NCI-H187 (cell line): ENCODE data around the gene TSPAN5.
"Not testable (repeated sequence)": the region's sequence is repeated elsewhere in the genome, so short reads cannot be mapped to it uniquely, and the experiment has no call there.

Source experiments
- DNase-seq, 2 experiments: peaks; one replicate each; lab custom pipeline; 2025; lab: John Stamatoyannopoulos, UW

TSPAN5 gene

DNA sequence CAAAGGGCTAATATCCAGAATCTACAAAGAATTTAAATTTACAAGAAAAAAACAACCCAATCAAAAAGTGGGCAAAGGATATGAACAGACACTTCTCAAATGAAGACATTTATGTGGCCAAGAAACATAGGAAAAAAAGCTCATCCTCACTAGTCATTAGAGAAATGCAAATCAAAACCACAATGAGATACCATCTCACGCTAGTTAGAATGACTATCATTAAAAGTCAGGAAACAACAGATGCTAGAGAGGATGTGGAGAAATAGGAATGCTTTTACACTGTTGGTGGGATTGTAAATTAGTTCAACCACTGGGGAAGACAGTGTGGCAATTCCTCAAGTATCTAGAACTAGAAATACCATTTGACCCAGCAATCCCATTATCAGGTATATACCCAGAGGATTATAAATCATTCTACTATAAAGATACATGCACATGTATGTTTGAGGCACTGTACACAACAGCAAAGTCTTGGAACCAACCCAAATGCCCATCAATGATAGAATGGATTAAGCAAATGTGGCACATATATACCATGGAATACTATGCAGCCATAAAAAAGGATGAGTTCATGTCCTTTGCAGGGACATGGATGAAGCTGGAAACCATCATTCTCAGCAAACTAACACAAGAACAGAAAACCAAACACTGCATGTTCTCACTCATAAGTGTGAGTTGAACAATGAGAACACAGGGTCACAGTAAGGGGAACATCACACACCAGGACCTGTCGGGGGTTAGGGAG lies 197.1 kb downstream of the TSPAN5 start:
- DNase-seq: not testable (repeated sequence)

DNA sequence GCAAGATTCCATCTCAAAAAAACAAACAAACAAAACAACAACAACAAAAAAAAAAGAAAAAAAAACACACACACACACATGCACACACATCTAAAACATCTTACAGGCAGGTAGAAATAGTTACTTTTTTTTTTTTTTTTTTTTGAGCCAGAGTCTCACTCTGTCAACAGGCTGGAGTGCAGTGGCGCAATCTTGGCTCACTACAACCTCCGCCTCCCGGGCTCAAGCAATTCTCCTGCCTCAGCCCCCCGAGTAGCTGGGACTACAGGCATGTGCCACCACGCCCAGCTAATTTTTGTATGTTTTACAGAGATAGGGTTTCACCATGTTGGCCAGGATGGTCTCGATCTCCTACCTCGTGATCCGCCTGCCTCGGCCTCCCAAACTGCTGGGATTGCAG lies 201.0 kb downstream of the TSPAN5 start:
- DNase-seq: not testable (repeated sequence)

DNA sequence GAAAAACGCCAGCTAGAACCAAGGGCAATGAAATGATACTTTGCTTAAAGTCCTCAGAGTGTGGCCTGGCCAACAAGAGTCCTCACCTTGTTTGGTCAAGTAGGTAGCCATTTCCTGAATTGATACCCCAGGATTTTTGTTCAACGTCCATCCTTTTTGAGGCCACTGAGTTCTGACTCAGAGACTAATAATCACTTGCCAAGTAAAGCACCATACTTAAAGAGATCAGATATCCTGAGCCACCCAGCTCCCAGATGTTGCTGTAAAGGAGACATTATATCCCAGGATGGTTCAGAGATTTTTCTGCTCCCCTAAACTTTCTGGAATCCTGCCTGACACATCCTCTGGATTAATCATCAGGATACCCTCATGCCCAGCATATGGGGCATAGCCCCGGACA lies 206.3 kb downstream of the TSPAN5 start:
- DNase-seq: no peak

DNA sequence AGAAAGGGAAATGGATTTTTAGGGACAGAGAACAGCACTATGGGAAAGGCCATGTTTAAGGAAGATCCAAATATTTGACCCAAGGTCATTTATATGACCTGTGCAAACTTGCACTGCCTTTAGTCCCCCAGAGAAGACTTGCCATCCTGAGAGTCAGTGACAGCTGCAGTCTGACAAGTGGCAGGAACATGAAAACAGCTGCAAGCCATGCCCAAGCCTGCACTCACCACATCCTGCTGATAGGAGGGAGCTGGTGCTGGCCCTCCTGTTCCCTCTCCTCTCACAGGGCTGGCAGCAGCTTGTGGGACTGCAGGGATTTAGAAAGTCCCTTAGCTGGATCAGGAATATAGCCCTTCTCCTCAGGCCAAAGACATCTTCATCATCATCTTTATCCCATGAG lies 209.5 kb downstream of the TSPAN5 start:
- DNase-seq: no peak

DNA sequence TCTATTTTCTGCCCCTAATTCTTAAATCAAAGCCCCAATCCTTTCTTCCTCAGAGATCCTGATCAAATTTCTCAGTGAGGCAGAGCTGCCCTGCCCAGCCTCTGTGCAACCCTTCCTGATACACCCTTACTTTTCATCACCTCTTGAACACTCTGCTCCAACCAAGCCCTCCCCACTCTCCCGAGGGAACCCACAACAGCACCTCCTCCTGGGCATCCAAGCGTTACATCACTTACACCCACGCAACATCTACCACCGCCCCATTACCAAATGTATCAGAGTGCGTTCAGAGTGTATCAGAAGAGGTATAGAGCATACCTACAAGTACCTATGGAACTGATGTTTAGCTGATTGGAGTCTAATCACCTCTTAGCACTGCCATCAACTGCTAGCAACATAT lies 210.8 kb downstream of the TSPAN5 start:
- peak; percentile 62 to 69 for DNase-seq

DNA sequence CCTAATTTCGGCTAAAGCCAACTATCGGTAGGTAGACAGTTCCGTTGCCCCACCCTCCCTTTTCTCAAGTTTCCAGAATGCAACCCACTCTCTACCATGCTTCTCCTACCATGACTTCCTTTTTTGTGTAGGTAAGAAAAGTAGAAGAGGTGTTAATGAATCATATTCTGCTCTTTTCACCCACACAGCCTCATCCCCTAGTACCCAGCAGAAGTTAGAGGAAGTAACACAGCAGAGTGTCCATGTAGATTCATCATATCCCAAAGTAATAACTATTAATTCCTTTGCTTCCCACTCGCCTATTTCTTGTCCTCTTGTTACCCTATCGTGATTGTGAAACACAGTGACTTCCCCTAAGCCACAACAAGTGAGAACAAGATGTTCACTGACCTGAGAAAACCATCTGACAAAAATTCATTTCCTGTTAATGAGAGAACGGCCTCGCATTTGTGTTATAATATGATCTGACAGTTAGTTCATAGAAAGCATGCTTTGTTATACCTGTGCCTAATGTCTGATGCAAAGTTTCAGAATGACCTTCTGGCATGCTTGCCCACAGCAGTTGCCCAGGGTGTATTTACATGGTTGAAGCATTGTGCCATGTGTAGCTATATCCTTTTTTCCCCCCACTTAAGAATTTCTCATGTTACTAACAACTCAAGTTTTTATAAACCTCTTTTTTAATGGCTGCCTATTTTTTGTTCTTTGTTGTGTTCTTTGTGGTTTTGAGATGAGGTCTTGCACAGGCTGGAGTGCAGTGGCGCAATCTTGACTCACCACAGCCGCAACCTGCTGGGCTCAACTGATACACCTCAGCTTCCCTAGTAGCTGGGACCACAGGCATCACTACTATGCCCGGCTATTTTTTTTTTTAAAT lies 211.7 kb downstream of the TSPAN5 start:
- DNase-seq: no peak

DNA sequence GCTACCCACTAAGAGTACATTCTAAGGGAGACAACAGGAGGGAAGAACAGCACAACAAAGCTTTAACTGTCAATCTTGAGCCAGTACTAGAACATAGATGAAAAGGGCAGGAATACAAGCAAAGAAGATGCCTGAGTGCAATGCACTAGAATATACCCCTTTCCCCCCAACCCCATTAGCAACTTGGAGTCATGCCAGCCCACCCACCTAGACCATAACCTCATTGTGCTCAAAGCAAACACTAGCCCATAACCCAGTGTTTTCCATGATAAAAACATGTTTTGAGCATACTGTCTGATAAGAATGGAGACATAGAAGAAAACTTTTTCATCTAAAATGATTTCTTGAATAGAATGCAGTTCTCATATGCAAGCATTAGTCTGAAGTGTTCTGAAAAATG lies 214.0 kb downstream of the TSPAN5 start:
- DNase-seq: no peak

DNA sequence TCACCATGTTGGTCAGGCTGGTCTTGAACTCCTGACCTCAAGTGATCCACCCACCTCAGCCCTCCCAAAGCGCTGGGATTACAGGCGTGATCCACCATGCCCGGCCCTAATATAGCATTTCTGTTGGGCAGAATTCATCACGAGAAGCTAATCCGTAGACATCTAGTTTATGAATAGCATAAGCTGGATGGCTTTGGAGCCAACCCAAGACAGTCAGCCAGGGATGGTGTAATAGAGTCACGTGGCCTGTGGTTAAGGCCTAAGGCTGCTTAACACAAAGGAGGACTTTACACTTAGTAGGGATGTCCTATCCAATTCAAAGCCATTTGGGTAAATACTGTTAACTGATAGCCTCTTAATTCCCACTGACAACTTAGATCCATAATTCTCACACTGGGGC lies 223.6 kb downstream of the TSPAN5 start:
- DNase-seq: no peak

DNA sequence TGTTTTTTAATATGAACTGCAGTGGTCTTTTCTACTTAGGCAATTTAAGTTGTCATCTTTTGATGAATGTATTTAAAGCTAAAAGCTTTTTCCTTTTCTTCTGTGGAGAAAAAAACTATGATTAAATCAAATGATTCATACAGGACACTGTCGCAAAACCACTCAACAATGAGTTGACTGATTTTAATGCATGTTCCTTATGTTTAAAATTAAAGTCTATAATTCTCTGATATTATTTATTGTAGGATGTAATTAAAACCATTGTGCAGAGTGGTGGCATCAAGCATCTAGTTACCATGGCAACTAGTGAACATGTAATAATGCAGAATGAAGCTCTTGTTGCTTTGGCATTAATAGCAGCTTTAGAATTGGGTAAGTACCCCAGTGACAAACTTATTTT lies 224.7 kb downstream of the TSPAN5 start:
- no peak for DNase-seq

DNA sequence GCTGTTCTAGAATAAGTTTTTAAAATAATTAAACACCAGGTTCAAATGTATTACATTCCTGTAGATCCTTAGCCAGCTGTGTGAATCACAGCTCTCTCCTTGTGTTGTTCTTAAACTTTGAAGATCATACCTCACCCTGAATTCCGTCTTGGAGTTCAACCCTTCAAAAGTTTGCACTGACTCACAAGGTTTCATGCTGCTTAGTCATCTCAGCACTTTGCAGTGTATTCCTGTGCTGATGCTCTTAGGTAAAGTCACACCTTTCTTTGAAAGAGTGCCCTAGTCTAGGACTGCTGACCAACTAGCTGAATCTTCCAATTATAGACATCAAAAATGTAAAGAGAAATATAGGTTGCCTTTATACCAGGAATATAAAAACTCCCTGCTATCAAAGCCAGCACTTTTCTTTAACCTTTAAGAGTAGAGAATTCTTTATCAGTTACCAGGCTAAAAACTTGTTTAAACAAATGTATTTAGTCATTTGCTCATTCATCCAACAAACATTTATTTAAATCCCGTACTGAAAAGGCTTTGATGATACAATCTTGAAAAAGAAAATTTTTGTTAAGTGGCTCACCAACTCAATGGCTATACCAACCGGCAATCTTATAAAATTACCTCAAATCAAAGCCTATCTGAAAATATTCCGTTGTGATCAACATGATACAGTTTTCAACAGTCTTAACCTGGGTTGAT lies 227.6 kb downstream of the TSPAN5 start:
- no peak for DNase-seq

DNA sequence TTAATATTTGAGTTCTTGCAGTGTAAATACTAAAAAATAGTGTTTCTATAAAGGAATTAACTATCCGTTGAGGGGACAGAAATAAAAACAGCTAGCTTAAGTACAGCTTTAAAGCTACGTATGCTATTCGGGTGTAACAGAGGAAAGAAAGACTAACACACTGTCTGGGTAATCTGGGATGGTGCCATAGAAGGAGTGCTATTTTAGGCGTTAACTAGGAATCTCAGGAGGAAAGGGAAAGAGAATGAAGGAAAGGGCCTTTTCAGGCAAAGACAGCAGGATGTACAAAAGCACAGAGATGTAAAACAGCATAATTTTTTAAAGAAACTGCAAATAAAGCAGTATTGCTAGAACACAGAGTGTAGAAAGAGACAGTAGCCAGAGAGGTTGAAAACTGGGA lies 235.4 kb downstream of the TSPAN5 start:
- no peak for DNase-seq

DNA sequence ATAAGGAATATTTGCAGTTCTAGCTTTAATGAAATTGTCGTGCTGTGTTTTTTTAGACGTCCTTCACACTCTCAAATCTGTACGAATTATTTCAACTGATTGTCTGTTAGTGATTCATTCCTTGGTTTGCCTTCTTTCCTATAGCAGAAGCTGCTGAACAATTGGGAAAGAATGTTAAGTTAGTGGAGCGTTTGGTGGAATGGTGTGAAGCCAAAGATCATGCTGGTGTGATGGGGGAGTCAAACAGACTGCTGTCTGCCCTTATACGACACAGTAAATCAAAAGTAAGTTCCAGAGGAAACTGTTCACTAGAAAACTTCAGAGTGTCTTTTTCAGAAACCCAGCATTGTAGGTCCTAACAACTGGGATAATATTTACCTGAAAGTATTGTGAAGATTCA lies 237.3 kb downstream of the TSPAN5 start:
- no peak for DNase-seq
